Neuron (in vitro differentiated cells): ENCODE results near the gene CLPTM1L.

Source experiments
- H2AFZ ChIP-seq: one replicate; pipeline ENCODE4 v1.6.1; 2013; ENCODE audit warnings: low read depth, mild to moderate bottlenecking, inconsistent platforms, low read length, moderate library complexity
- H3K27me3 ChIP-seq: one replicate; pipeline ENCODE4 v1.6.1; 2013; ENCODE audit warnings: low read length; ENCODE audit not compliant: insufficient read depth
- H3K36me3 ChIP-seq: one replicate; pipeline ENCODE4 v1.6.1; 2013; ENCODE audit warnings: low read length; ENCODE audit not compliant: insufficient read depth
- H3K4me1 ChIP-seq: one replicate; pipeline ENCODE4 v1.6.1; 2013; ENCODE audit warnings: low read length; ENCODE audit not compliant: insufficient read depth
- H3K4me3 ChIP-seq: 2 replicates; pipeline ENCODE4 v1.5.1; 2013; ENCODE audit warnings: mild to moderate bottlenecking, low read length, moderate library complexity
- H3K9me3 ChIP-seq: one replicate; pipeline ENCODE4 v1.6.1; 2013; ENCODE audit warnings: low read length

Gene CLPTM1L

GRCh38 chr5:1322036-1322900 lies 22.6 kb downstream of the CLPTM1L start:
- Histone ChIP-seq H3K9me3 (no peaks in the 10 kb centered on the region), H2AFZ (no peak overlapping the region), H3K36me3 (peaks cover 79% of the 10 kb centered on the region), H3K4me3 (no peak overlapping the region), H3K4me1 (no peaks in the 10 kb centered on the region), H3K27me3 (no peaks in the 10 kb centered on the region)

GRCh38 chr5:1321576-1321975 lies 23.3 kb downstream of the CLPTM1L start:
- H3K36me3 ChIP-seq, result peaks cover 78% of the 10 kb centered on the region
- H3K4me3 ChIP-seq, result no peak overlapping the region
- no peaks in the 10 kb centered on the region for H3K9me3 ChIP-seq
- no peaks in the 10 kb centered on the region for H3K4me1 ChIP-seq
- no peak overlapping the region for H2AFZ ChIP-seq
- no peaks in the 10 kb centered on the region for H3K27me3 ChIP-seq

- no peak overlapping the region for H2AFZ ChIP-seq
- no peaks in the 10 kb centered on the region for H3K9me3 ChIP-seq
- no peak overlapping the region for H3K4me3 ChIP-seq
- H3K36me3 ChIP-seq, result peaks cover 70% of the 10 kb centered on the region
- no peaks in the 10 kb centered on the region for H3K27me3 ChIP-seq
- H3K4me1 ChIP-seq, result no peaks in the 10 kb centered on the region
These were observed 24.2 kb downstream of the CLPTM1L start for GRCh38 chr5:1320436-1321344.

- peaks cover 59% of the 10 kb centered on the region for H3K36me3 ChIP-seq
- no peak overlapping the region for H2AFZ ChIP-seq
- no peaks in the 10 kb centered on the region for H3K9me3 ChIP-seq
- no peaks in the 10 kb centered on the region for H3K4me1 ChIP-seq
- H3K27me3 ChIP-seq, result no peaks in the 10 kb centered on the region
- H3K4me3 ChIP-seq, result no peak overlapping the region
These were observed 25.3 kb downstream of the CLPTM1L start for GRCh38 chr5:1319436-1320256.

- Histone ChIP-seq H3K27me3 (no peaks in the 10 kb centered on the region), H3K9me3 (no peaks in the 10 kb centered on the region), H3K36me3 (peaks cover 51% of the 10 kb centered on the region)
These were observed 26.1 kb downstream of the CLPTM1L start for GRCh38 chr5:1318659-1319251.

GRCh38 chr5:1317921-1318565 lies 26.9 kb downstream of the CLPTM1L start:
- peaks cover 47% of the 10 kb centered on the region for H3K36me3 ChIP-seq
- no peaks in the 10 kb centered on the region for H3K9me3 ChIP-seq
- no peak overlapping the region for H2AFZ ChIP-seq
- no peaks in the 10 kb centered on the region for H3K27me3 ChIP-seq
- H3K4me3 ChIP-seq, result no peak overlapping the region
- no peaks in the 10 kb centered on the region for H3K4me1 ChIP-seq

More at GRCh38 chr5:1318659-1319251, 26.1 kb downstream of the CLPTM1L start:
- no peaks in the 10 kb centered on the region for H3K4me1 ChIP-seq
- no peak overlapping the region for H2AFZ ChIP-seq
- H3K4me3 ChIP-seq, result no peak overlapping the region

- Histone ChIP-seq H3K4me3 (no peak overlapping the region), H3K36me3 (peaks cover 38% of the 10 kb centered on the region), H2AFZ (no peak overlapping the region), H3K4me1 (no peaks in the 10 kb centered on the region), H3K27me3 (no peaks in the 10 kb centered on the region), H3K9me3 (no peaks in the 10 kb centered on the region)
These were observed 28.1 kb downstream of the CLPTM1L start for GRCh38 chr5:1316588-1317340.

GRCh38 chr5:1315709-1316587 lies 29.0 kb downstream of the CLPTM1L start:
- Histone ChIP-seq H2AFZ (no peak overlapping the region), H3K27me3 (no peaks in the 10 kb centered on the region), H3K36me3 (peaks cover 31% of the 10 kb centered on the region), H3K9me3 (no peaks in the 10 kb centered on the region), H3K4me3 (no peak overlapping the region), H3K4me1 (no peaks in the 10 kb centered on the region)

GRCh38 chr5:1315018-1315708 lies 29.7 kb downstream of the CLPTM1L start:
- Histone ChIP-seq H3K9me3 (peaks cover under 1% of the 10 kb centered on the region), H3K27me3 (no peaks in the 10 kb centered on the region), H3K36me3 (peaks cover 23% of the 10 kb centered on the region), H3K4me1 (no peaks in the 10 kb centered on the region), H2AFZ (no peak overlapping the region), H3K4me3 (no peak overlapping the region)

- Histone ChIP-seq H2AFZ (no peak overlapping the region), H3K9me3 (peaks cover 2% of the 10 kb centered on the region), H3K27me3 (no peaks in the 10 kb centered on the region), H3K4me3 (no peak overlapping the region), H3K36me3 (peaks cover 17% of the 10 kb centered on the region), H3K4me1 (no peaks in the 10 kb centered on the region)
These were observed 30.3 kb downstream of the CLPTM1L start for GRCh38 chr5:1314564-1314982.
